CD4-positive, alpha-beta T cell treated with Interleukin-6 at 100 ng/mL for 8 hours (primary cell): ENCODE measurements around the gene CFAP74.
"Not testable (repeated sequence)": the region's sequence is repeated elsewhere in the genome, so short reads cannot be mapped to it uniquely, and the experiment has no call there.

Experiments used
- DNase-seq: peaks from one replicate; pipeline ENCODE4 v3.0.0-alpha.2; 2020; ENCODE audit warnings: mixed read lengths, low spot score

CFAP74 gene

GRCh38 chr1:1950940-1951339 is 52.6 kb downstream of the CFAP74 start:
- DNase-seq = no peak

GRCh38 chr1:1948783-1949182 is 54.8 kb downstream of the CFAP74 start:
- DNase-seq = no peak

- DNase-seq = no peak
Measured at GRCh38 chr1:1947493-1947892, 56.1 kb downstream of the CFAP74 start.

- DNase-seq = no peak
Measured at GRCh38 chr1:1946540-1946939, 57.0 kb downstream of the CFAP74 start.

GRCh38 chr1:1945782-1946393 is 57.7 kb downstream of the CFAP74 start:
- no peak for DNase-seq

- DNase-seq = peak; percentile 50
Measured at GRCh38 chr1:1943834-1944570, 59.6 kb downstream of the CFAP74 start.

GRCh38 chr1:1942753-1943656 is 60.6 kb downstream of the CFAP74 start:
- no peak for DNase-seq

- no peak for DNase-seq
Measured at GRCh38 chr1:1941868-1942752, 61.5 kb downstream of the CFAP74 start.

- DNase-seq = no peak
Measured at GRCh38 chr1:1941211-1941841, 62.3 kb downstream of the CFAP74 start.

GRCh38 chr1:1940123-1940425 is 63.5 kb downstream of the CFAP74 start:
- no peak for DNase-seq

- DNase-seq = no peak
Measured at GRCh38 chr1:1939296-1940122, 64.1 kb downstream of the CFAP74 start.

GRCh38 chr1:1938613-1939295 is 64.8 kb downstream of the CFAP74 start:
- no peak for DNase-seq

- DNase-seq = no peak
Measured at GRCh38 chr1:1938276-1938573, 65.4 kb downstream of the CFAP74 start.

GRCh38 chr1:1937549-1938275 is 65.9 kb downstream of the CFAP74 start:
- DNase-seq = no peak

GRCh38 chr1:1937061-1937460 is 66.5 kb downstream of the CFAP74 start:
- no peak for DNase-seq

GRCh38 chr1:1934848-1935247 is 68.7 kb downstream of the CFAP74 start:
- not testable (repeated sequence) for DNase-seq

- DNase-seq = no peak
Measured at GRCh38 chr1:1929639-1930545, 73.7 kb downstream of the CFAP74 start.

GRCh38 chr1:1929102-1929638 is 74.4 kb downstream of the CFAP74 start:
- DNase-seq = no peak
